C4-2B (cell line): ENCODE measurements around the gene SLC24A4.

Experiments used
- ZFX ChIP-seq: fragments of 450-650 bp; IDR thresholded peaks from 2 replicates; pipeline ENCODE4 v1.6.1; 2017
- TF ChIP-seq, protein P1 (sequence below): fragments of 450-650 bp; conservative IDR thresholded peaks from 2 replicates; pipeline ENCODE4 v1.5.1; 2017; ENCODE audit warnings: mild to moderate bottlenecking

DNA sequence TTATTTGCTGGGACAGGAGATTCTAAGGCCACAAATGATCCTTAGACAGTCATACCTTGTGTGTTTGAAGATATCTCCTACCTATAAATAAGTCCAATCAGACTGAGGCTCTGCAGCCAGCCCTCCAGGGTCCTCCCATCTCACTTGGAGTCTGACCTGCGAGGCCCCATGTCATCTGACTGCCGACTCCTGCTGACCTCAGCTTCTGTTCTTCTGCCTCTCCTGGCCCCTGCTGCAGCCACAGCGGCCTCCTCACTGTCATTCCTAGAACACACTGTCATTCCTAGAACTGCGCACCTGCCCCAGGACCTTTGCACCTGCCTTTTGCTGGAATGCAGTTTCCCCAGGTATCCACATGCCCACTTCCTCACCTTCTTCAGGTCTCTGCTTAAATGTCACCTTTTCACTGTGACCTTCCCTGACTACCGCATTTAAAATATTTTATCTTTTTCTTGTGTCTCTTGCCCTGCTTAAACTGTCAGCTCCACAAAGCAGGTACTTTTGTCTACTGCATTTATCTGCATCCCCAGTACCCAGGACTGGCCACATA lies 134.1 kb downstream of the SLC24A4 start:
- TF ChIP-seq, protein P1, sequence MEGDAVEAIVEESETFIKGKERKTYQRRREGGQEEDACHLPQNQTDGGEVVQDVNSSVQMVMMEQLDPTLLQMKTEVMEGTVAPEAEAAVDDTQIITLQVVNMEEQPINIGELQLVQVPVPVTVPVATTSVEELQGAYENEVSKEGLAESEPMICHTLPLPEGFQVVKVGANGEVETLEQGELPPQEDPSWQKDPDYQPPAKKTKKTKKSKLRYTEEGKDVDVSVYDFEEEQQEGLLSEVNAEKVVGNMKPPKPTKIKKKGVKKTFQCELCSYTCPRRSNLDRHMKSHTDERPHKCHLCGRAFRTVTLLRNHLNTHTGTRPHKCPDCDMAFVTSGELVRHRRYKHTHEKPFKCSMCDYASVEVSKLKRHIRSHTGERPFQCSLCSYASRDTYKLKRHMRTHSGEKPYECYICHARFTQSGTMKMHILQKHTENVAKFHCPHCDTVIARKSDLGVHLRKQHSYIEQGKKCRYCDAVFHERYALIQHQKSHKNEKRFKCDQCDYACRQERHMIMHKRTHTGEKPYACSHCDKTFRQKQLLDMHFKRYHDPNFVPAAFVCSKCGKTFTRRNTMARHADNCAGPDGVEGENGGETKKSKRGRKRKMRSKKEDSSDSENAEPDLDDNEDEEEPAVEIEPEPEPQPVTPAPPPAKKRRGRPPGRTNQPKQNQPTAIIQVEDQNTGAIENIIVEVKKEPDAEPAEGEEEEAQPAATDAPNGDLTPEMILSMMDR = peak; percentile 43; the same call in 1 of the 2 replicates
- no peak for TF ChIP-seq ZFX
